K562 (cell line): ENCODE data around the gene KCTD17. TPM values are rescaled to one million over a fixed set of nuclear protein-coding genes. Genes with fewer than 3 reads are reported as not detected.

Experiments
- E2F4 ChIP-seq: sonication (generic); formaldehyde crosslinking; IDR thresholded peaks from 2 replicates; pipeline ENCODE4 v1.8.0; 2022; ENCODE audit warnings: mild to moderate bottlenecking, low read depth, missing genetic modification reagents
- ELK1 ChIP-seq: sonication (generic); formaldehyde crosslinking; IDR thresholded peaks from 2 replicates; pipeline ENCODE4 v1.8.1; 2022; ENCODE audit warnings: missing genetic modification reagents
- EP300 ChIP-seq: IDR thresholded peaks from 2 replicates; pipeline ENCODE4 v1.6.1; 2012; ENCODE audit warnings: low read length, improper control_type of control experiment
- GABPA ChIP-seq: fragments of 200-800 bp; sonication (Bioruptor generic); conservative IDR thresholded peaks from 2 replicates; pipeline ENCODE4 v1.6.1; 2016; ENCODE audit warnings: low read depth, missing genetic modification characterization, missing compliant biosample characterization
- HDAC1 ChIP-seq, 2 experiments: fragments of 450-650 bp; IDR thresholded peaks; 2 replicates each; pipeline ENCODE4 v1.6.1; 2016 to 2017; ENCODE audit warnings: inconsistent platforms in 1 of 2, mild to moderate bottlenecking in 1 of 2, moderate library complexity in 1 of 2
- IFI16 ChIP-seq: fragments of 250-450 bp; sonication (Bioruptor Pico); IDR thresholded peaks from 2 replicates; pipeline ENCODE4 v2.1.2; 2022; ENCODE audit warnings: mild to moderate bottlenecking, inconsistent platforms
- MBD1 ChIP-seq: fragments of 250-450 bp; sonication (Bioruptor Pico); IDR thresholded peaks from 2 replicates; pipeline ENCODE4 v1.8.0; 2022; ENCODE audit warnings: inconsistent platforms
- MCM3 ChIP-seq: fragments of 450-650 bp; IDR thresholded peaks from 2 replicates; pipeline ENCODE4 v1.6.1; 2016
- PTRF ChIP-seq: fragments of 450-650 bp; IDR thresholded peaks from 2 replicates; pipeline ENCODE4 v1.6.1; 2016; ENCODE audit warnings: mild to moderate bottlenecking, missing genetic modification characterization, missing compliant biosample characterization
- TARDBP ChIP-seq: fragments of 450-650 bp; IDR thresholded peaks from 2 replicates; pipeline ENCODE4 v1.6.1; 2016
- TSC22D4 ChIP-seq: fragments of 450-650 bp; IDR thresholded peaks from 2 replicates; pipeline ENCODE4 v1.6.1; 2016; ENCODE audit warnings: missing genetic modification characterization, missing biosample characterization, control low read depth
- YBX1 ChIP-seq: fragments of 450-650 bp; IDR thresholded peaks from 2 replicates; pipeline ENCODE4 v1.7.1; 2016; ENCODE audit warnings: mild to moderate bottlenecking
- ZBTB9 ChIP-seq: fragments of 450-650 bp; formaldehyde crosslinking; IDR thresholded peaks from 2 replicates; pipeline ENCODE4 v1.4.0; 2020; ENCODE audit warnings: mild to moderate bottlenecking, moderate library complexity
- ZC3H11A ChIP-seq: IDR thresholded peaks from 2 replicates; pipeline ENCODE4 v1.6.1; 2012; ENCODE audit warnings: low read depth, low read length, improper control_type of control experiment
- ZKSCAN1 ChIP-seq: fragments of 150-350 bp; IDR thresholded peaks from 2 replicates; pipeline ENCODE4 v1.6.1; 2016; ENCODE audit warnings: low read depth, low read length
- ZNF121 ChIP-seq: sonication (generic); formaldehyde crosslinking; conservative IDR thresholded peaks from 2 replicates; pipeline ENCODE4 v1.8.0; 2022; ENCODE audit warnings: missing genetic modification reagents
- ZNF274 ChIP-seq: IDR thresholded peaks from 2 replicates; pipeline ENCODE4 v1.6.1; 2011; ENCODE audit warnings: low read depth, mild to moderate bottlenecking, low read length, moderate library complexity, borderline replicate concordance
- ZNF384 ChIP-seq: IDR thresholded peaks from 2 replicates; pipeline ENCODE4 v1.6.1; 2012; ENCODE audit warnings: low read depth, low read length, improper control_type of control experiment
- ZNF436 ChIP-seq: fragments of 250-450, 450-650 bp; sonication (Bioruptor Pico); formaldehyde crosslinking; IDR thresholded peaks from 2 replicates; pipeline ENCODE4 v1.7.0; 2020; ENCODE audit warnings: mild to moderate bottlenecking
- ZNF583 ChIP-seq: fragments of 250-450 bp; sonication (Bioruptor Pico); IDR thresholded peaks from 2 replicates; pipeline ENCODE4 v1.4.0; 2020
- ZNF707 ChIP-seq: fragments of 250-450 bp; sonication (Bioruptor Pico); conservative IDR thresholded peaks from 2 replicates; pipeline ENCODE4 v1.8.0; 2022; ENCODE audit warnings: inconsistent platforms, mild to moderate bottlenecking, moderate library complexity
- ZNF764 ChIP-seq: fragments of 250-450 bp; sonication (Bioruptor Pico); IDR thresholded peaks from 2 replicates; pipeline ENCODE4 v1.4.0; 2020; ENCODE audit warnings: low read depth, mild to moderate bottlenecking, moderate library complexity
- ZNF77 ChIP-seq: fragments of 250-450 bp; sonication (Bioruptor Pico); IDR thresholded peaks from 2 replicates; pipeline ENCODE4 v1.5.0; 2020
- polyA plus RNA-seq, 8 experiments: library from polyadenylated mRNA; depleted of rRNA in 4 of 8; stranded (reverse) in 5 of 8; unstranded in 3 of 8; fragments of >200 nt; fragmentation: Nextera tagmentation in 2 of 8; fragmentation: Illumina TruSeq in 1 of 8; extraction: Ambion mirVana in 2 of 8; extraction: Trizol in 1 of 8; gene quantifications; 2 replicates each; pipeline versions ENCODE4 v1.2.1 to v1.2.3, GENCODE V29; 2011 to 2014; ENCODE audit warnings: inconsistent platforms in 1 of 8, missing spikeins in 1 of 8
- total RNA-seq, 7 experiments: library from RNA; depleted of rRNA in 6 of 7; stranded (reverse); fragments of >200 nt in 6 of 7; fragmentation: Illumina TruSeq in 2 of 7; extraction: Trizol in 2 of 7; gene quantifications; 2 replicates each; pipeline versions ENCODE4 v1.2.1 to v1.2.3, GENCODE V29; 2011 to 2021; ENCODE audit warnings: low replicate concordance in 1 of 7

KCTD17 gene
- total and polyA plus RNA-seq, 9 of the 15 experiments (the other 6 are each of a cell fraction or from before 2014, with no cell fraction given), result 0.22 to 0.90 (median 0.49) TPM; not detected in 2

- TF ChIP-seq HDAC1 (IDR thresholded peaks at IDR 0.05) (no peak), GABPA (tag) (peak; percentile 81), MCM3 (no peak), ZNF583 (no peak), ZNF384 (no peak), ZNF121 (CRISPR knock-in tag) (no peak), ZNF436 (CRISPR knock-in tag) (no peak), ELK1 (CRISPR knock-in tag) (no peak), ZC3H11A (no peak), ZNF764 (CRISPR knock-in tag) (no peak), YBX1 (no peak), TSC22D4 (no peak), MBD1 (no peak), ZNF77 (CRISPR knock-in tag) (no peak), PTRF (no peak), ZNF274 (no peak), IFI16 (no peak), TARDBP (peak; percentile 61; the same call in 1 of the 2 replicates), E2F4 (CRISPR knock-in tag) (no peak), ZNF707 (CRISPR knock-in tag) (no peak), ZBTB9 (CRISPR knock-in tag) (no peak), ZKSCAN1 (peak; percentile 81; the same call in 1 of the 2 replicates), EP300 (no peak)
Observed at GRCh38 chr22:37079668-37080171, 28.2 kb downstream of the KCTD17 start (continued).
